ENCODE measurements around the gene IL17RB.

The IL17RB gene

GRCh38 chr3:53846134-53846850 is at the start of gene IL17RB, which contains the start of gene CHDH:
Gene IL17RB (plus strand): TSS chr3:53846568. CDS start chr3:53846589, 21 bp downstream.
Gene CHDH (minus strand): TSS chr3:53846419. CDS start chr3:53824008, 22,411 bp downstream.
- no peak for DNase-seq

- no peak for DNase-seq
These were observed 48.2 kb upstream of the IL17RB start for GRCh38 chr3:53798144-53798543.

GRCh38 chr3:53799338-53799865 is 47.0 kb upstream of the IL17RB start:
- DNase-seq = no peak

GRCh38 chr3:53800041-53800906 is 46.1 kb upstream of the IL17RB start:
- no peak for DNase-seq

GRCh38 chr3:53801319-53801718 is 45.0 kb upstream of the IL17RB start:
- no peak for DNase-seq

GRCh38 chr3:53802256-53802880 is 44.0 kb upstream of the IL17RB start:
- DNase-seq = no peak

- no peak for DNase-seq
These were observed 43.1 kb upstream of the IL17RB start for GRCh38 chr3:53803124-53803815.

GRCh38 chr3:53803816-53804695 is 42.3 kb upstream of the IL17RB start:
- DNase-seq = no peak

- no peak for DNase-seq
These were observed 41.5 kb upstream of the IL17RB start for GRCh38 chr3:53804697-53805462.

GRCh38 chr3:53805463-53806159 is 40.8 kb upstream of the IL17RB start:
- DNase-seq = no peak

- no peak for DNase-seq
These were observed 39.9 kb upstream of the IL17RB start for GRCh38 chr3:53806182-53807116.

GRCh38 chr3:53807117-53807810 is 39.1 kb upstream of the IL17RB start:
- no peak for DNase-seq

GRCh38 chr3:53808496-53808895 is 37.9 kb upstream of the IL17RB start:
- no peak for DNase-seq

GRCh38 chr3:53809267-53809666 is 37.1 kb upstream of the IL17RB start:
- no peak for DNase-seq

- DNase-seq = no peak
These were observed 36.5 kb upstream of the IL17RB start for GRCh38 chr3:53809764-53810400.

GRCh38 chr3:53811143-53811927 is 35.0 kb upstream of the IL17RB start:
- DNase-seq = no peak

- DNase-seq = no peak
These were observed 33.9 kb upstream of the IL17RB start for GRCh38 chr3:53812434-53812833.

Measured in GDM1 (cell line).